HepG2 (cell line): ENCODE data around the gene TTLL10. TPM values are rescaled to one million over a fixed set of nuclear protein-coding genes. Genes with fewer than 3 reads are reported as not detected.

Experiments used
- ATAC-seq: fragments of 200-7000 bp; cut with Tn5 transposase; 3 replicates; pipeline ENCODE4 v1.9.1; 2020; ENCODE audit warnings: mild to moderate bottlenecking, moderate library complexity
- BruUV-seq: library from RNA; stranded (reverse); fragments of 400-500 nt; replicated peaks from 2 replicates; lab custom pipeline; 2021; lab: Mats Ljungman, UMichigan
- CTCF ChIA-PET: fragments of 300-600 bp; formaldehyde crosslinking; extraction: SDS; loops from one replicate; lab custom pipeline; 2021; ENCODE audit warnings: low total read pairs, inconsistent platforms, low intra/inter-chr PET ratio; lab: Yijun Ruan, JAX
- POLR2A ChIA-PET: fragments of 350-600 bp; sonication (Branson Sonifier 250); formaldehyde crosslinking; loops from one replicate; lab custom pipeline; 2020; ENCODE audit warnings: antibody characterized with exemption, inconsistent platforms; lab: Yijun Ruan, JAX
- DNase-seq: peaks from one replicate; pipeline ENCODE4 v3.0.0-alpha.2; 2015; ENCODE audit warnings: low spot score
- FAIRE-seq: peaks from 3 replicates; lab custom pipeline; 2011; peaks lifted over from hg19 to GRCh38; lab: Jason Lieb, UNC
- H2AFZ ChIP-seq: one replicate; pipeline ENCODE4 v1.6.1; 2011; ENCODE audit warnings: low read length, inconsistent platforms
- H3K27ac ChIP-seq: fragments of 300-600 bp; 3 replicates; pipeline ENCODE4 v1.8.0; 2011; ENCODE audit warnings: mixed run types, mild to moderate bottlenecking, mixed read lengths, low read length, inconsistent platforms; ENCODE audit not compliant: insufficient read depth; ENCODE audit errors: extremely low read length
- H3K27me3 ChIP-seq, 2 experiments: fragments of 200-600 bp in 1 of 2; 2 replicates in 1 of 2; 3 replicates in 1 of 2; pipeline versions ENCODE4 v1.6.0 to v1.8.0; 2011; ENCODE audit warnings: low read length in 2 of 2, mild to moderate bottlenecking in 2 of 2, moderate library complexity in 2 of 2, inconsistent platforms in 1 of 2; ENCODE audit not compliant: insufficient read depth in 2 of 2, control insufficient read depth in 1 of 2
- H3K36me3 ChIP-seq, 2 experiments: fragments of 200-600 bp in 1 of 2; replicated peaks in 1 of 2; 2 replicates in 1 of 2; 3 replicates in 1 of 2; pipeline versions ENCODE4 v1.5.1 to v1.8.0; 2011; ENCODE audit warnings: low read length in 2 of 2, inconsistent platforms in 1 of 2; ENCODE audit not compliant: insufficient read depth in 2 of 2, control insufficient read depth in 1 of 2
- H3K4me1 ChIP-seq: 2 replicates; pipeline ENCODE4 v1.5.1; 2012; ENCODE audit warnings: low read length, inconsistent platforms; ENCODE audit not compliant: insufficient read depth
- H3K4me2 ChIP-seq: 2 replicates; pipeline ENCODE4 v1.6.0; 2011; ENCODE audit warnings: low read depth, low read length, inconsistent platforms
- H3K4me3 ChIP-seq, 3 experiments: fragments of 200-600 bp in 1 of 3; sonication (generic), shearing (Covaris generic) in 1 of 3; replicated peaks in 1 of 3; 2 replicates each; pipeline ENCODE4 v1.5.1; 2011 to 2016; ENCODE audit warnings: low read length in 3 of 3, inconsistent platforms in 2 of 3, low read depth in 2 of 3, mild to moderate bottlenecking in 2 of 3, control low read depth in 1 of 3, mixed read lengths in 1 of 3; ENCODE audit not compliant: insufficient read depth in 1 of 3
- H3K79me2 ChIP-seq: one replicate; pipeline ENCODE4 v1.6.1; 2011; ENCODE audit warnings: low read length, inconsistent platforms; ENCODE audit not compliant: insufficient read depth
- H3K9ac ChIP-seq: 2 replicates; pipeline ENCODE4 v1.6.0; 2011; ENCODE audit warnings: mild to moderate bottlenecking, low read depth, low read length, inconsistent platforms; ENCODE audit not compliant: insufficient read depth
- H3K9me3 ChIP-seq: 2 replicates; pipeline ENCODE4 v1.5.1; 2012; ENCODE audit warnings: mild to moderate bottlenecking, low read length
- H4K20me1 ChIP-seq: 2 replicates; pipeline ENCODE4 v1.6.0; 2011; ENCODE audit warnings: inconsistent platforms, mild to moderate bottlenecking, low read length, moderate library complexity; ENCODE audit not compliant: insufficient read depth
- FOXP4 ChIP-seq: sonication (generic); formaldehyde crosslinking; IDR thresholded peaks from 2 replicates; pipeline ENCODE4 v1.4.0; 2020; ENCODE audit warnings: missing genetic modification reagents
- HCFC1 ChIP-seq: fragments of 150-350 bp; IDR thresholded peaks from 2 replicates; pipeline ENCODE4 v1.6.1; 2014; ENCODE audit warnings: low read depth, low read length
- KLF6 ChIP-seq: IDR thresholded peaks from 2 replicates; pipeline ENCODE4 v1.8.0; 2016; ENCODE audit warnings: missing biosample characterization, missing genetic modification reagents
- LBX2 ChIP-seq: sonication (generic); formaldehyde crosslinking; IDR thresholded peaks from 2 replicates; pipeline ENCODE4 v1.5.0; 2020; ENCODE audit warnings: missing genetic modification reagents, mild to moderate bottlenecking, borderline replicate concordance
- MAZ ChIP-seq, 2 experiments: sonication (generic) in 1 of 2; formaldehyde crosslinking in 1 of 2; IDR thresholded peaks; 2 replicates each; pipeline versions ENCODE4 v1.5.0 to v1.6.1; 2012 to 2020; ENCODE audit warnings: low read depth in 2 of 2, mild to moderate bottlenecking in 2 of 2, borderline replicate concordance in 1 of 2, improper control_type of control experiment in 1 of 2, low read length in 1 of 2, missing genetic modification reagents in 1 of 2, moderate library complexity in 1 of 2
- RORA ChIP-seq: sonication (generic); formaldehyde crosslinking; IDR thresholded peaks from 2 replicates; pipeline ENCODE4 v1.5.0; 2020; ENCODE audit warnings: mild to moderate bottlenecking, missing genetic modification reagents, moderate library complexity
- SOX6 ChIP-seq, 2 experiments: fragments of 450-650 bp in 1 of 2; sonication (generic) in 1 of 2; formaldehyde crosslinking in 1 of 2; IDR thresholded peaks; 2 replicates each; pipeline versions ENCODE4 v1.4.0 to v1.6.1; 2017 to 2020; ENCODE audit warnings: antibody characterized with exemption in 1 of 2, mild to moderate bottlenecking in 1 of 2, missing genetic modification reagents in 1 of 2
- ZBTB20 ChIP-seq: sonication (generic); formaldehyde crosslinking; IDR thresholded peaks from 2 replicates; pipeline ENCODE4 v1.8.1; 2023; ENCODE audit warnings: missing genetic modification reagents, low read depth, mild to moderate bottlenecking, borderline replicate concordance
- ZMAT5 ChIP-seq: sonication (generic); formaldehyde crosslinking; IDR thresholded peaks from 2 replicates; pipeline ENCODE4 v1.5.0; 2020; ENCODE audit warnings: mild to moderate bottlenecking, low read depth, missing genetic modification reagents, borderline replicate concordance
- ZNF180 ChIP-seq: sonication (generic); formaldehyde crosslinking; IDR thresholded peaks from 2 replicates; pipeline ENCODE4 v1.4.0; 2020; ENCODE audit warnings: low read depth, missing genetic modification reagents, borderline replicate concordance
- ZNF737 ChIP-seq: sonication (generic); formaldehyde crosslinking; IDR thresholded peaks from 2 replicates; pipeline ENCODE4 v1.5.0; 2020; ENCODE audit warnings: missing genetic modification reagents, mild to moderate bottlenecking, borderline replicate concordance
- ZNF784 ChIP-seq: sonication (generic); formaldehyde crosslinking; IDR thresholded peaks from 2 replicates; pipeline ENCODE4 v1.5.1; 2020; ENCODE audit warnings: missing genetic modification reagents, mild to moderate bottlenecking, borderline replicate concordance
- WGBS: methylation state at CpG from one replicate; pipeline ENCODE4 v1.1.6; 2017; ENCODE audit warnings: low lambda C conversion rate; 5-methylcytosine and 5-hydroxymethylcytosine counted together
- in situ Hi-C: cut with HindIII; loops from 2 replicates; pipeline ENCODE4 v1.10.0; 2017; ENCODE audit warnings: low pct_unique_long_range_greater_than_20kb; ENCODE audit not compliant: extremely low pct_ligation_motif_present
- intact Hi-C: fragments of 100-400 bp; cut with micrococcal nuclease; formaldehyde crosslinking; loops from one replicate; pipeline ENCODE4 v1.10.0; 2022; ENCODE audit not compliant: unreplicated experiment
- polyA plus RNA-seq, 8 experiments: library from polyadenylated mRNA; depleted of rRNA in 3 of 8; stranded (reverse) in 7 of 8; unstranded in 1 of 8; fragments of >200 nt; fragmentation: Illumina TruSeq in 4 of 8; extraction: Trizol in 4 of 8; gene quantifications; 2 replicates each; pipeline versions ENCODE4 v1.2.1 to v1.2.3, GENCODE V29; 2011 to 2016; ENCODE audit warnings: low read depth in 4 of 8, missing spikeins in 1 of 8, mixed read lengths in 1 of 8; ENCODE audit not compliant: insufficient read depth in 1 of 8
- total RNA-seq, 5 experiments: library from RNA; depleted of rRNA; stranded (reverse); fragments of >200 nt; fragmentation: Illumina TruSeq; extraction: Trizol; gene quantifications; 2 replicates each; pipeline ENCODE4 v1.2.3, GENCODE V29; 2016; ENCODE audit warnings: low read depth in 1 of 5

TTLL10 gene
- total and polyA plus RNA-seq, 2 of the 13 experiments (the other 11 are each of a cell fraction or from before 2014, with no cell fraction given): not detected

GRCh38 chr1:1136547-1137230 is 37.0 kb upstream of the TTLL10 start:
- FAIRE-seq (no peak), ATAC-seq (no peak), DNase-seq (no peak)
- H4K20me1 ChIP-seq: no peaks in the 10 kb centered on the region
- no peak overlapping the region for H3K27ac ChIP-seq
- no peaks in the 10 kb centered on the region for H3K36me3 ChIP-seq
- no peak overlapping the region for H3K4me3 ChIP-seq
- in situ Hi-C loops (no loop called here), intact Hi-C loops (no loop called here)
- H3K79me2 ChIP-seq: no peaks in the 10 kb centered on the region
- H3K9me3 ChIP-seq: no peaks in the 10 kb centered on the region
- ChIA-PET CTCF (no interaction called here), POLR2A (interaction anchor here (1.2 kb wide), 1 partner anchor 11 kb away, joined by 3 read pairs; no protein-coding TSS in a partner anchor)
- TF ChIP-seq KLF6 (no peak), MAZ (IDR thresholded peaks at IDR 0.05; ENCODE audit: borderline replicate concordance, low read depth, low read length) (no peak), MAZ (CRISPR knock-in tag; IDR thresholded peaks at IDR 0.05; ENCODE audit: low read depth) (no peak), LBX2 (CRISPR knock-in tag) (no peak), FOXP4 (CRISPR knock-in tag) (no peak), ZBTB20 (CRISPR knock-in tag) (no peak), ZNF737 (CRISPR knock-in tag) (no peak), SOX6 (IDR thresholded peaks at IDR 0.05) (no peak), SOX6 (CRISPR knock-in tag; IDR thresholded peaks at IDR 0.05) (no peak), RORA (CRISPR knock-in tag) (no peak), ZNF180 (CRISPR knock-in tag) (no peak), HCFC1 (no peak), ZMAT5 (CRISPR knock-in tag) (no peak), ZNF784 (CRISPR knock-in tag) (no peak)
- no peaks in the 10 kb centered on the region for H3K27me3 ChIP-seq
- H2AFZ ChIP-seq: no peak overlapping the region
- 96% methylated on average over 32 of the region's 48 CpGs for WGBS
- H3K4me1 ChIP-seq: peaks cover 33% of the 10 kb centered on the region
- no TSS peak for BruUV-seq
- no peak overlapping the region for H3K4me2 ChIP-seq
- H3K9ac ChIP-seq: no peak overlapping the region
